Calu3 (cell line): ENCODE results near the gene ITPR2. TPM values are rescaled to one million over a fixed set of nuclear protein-coding genes. Genes with fewer than 3 reads are reported as not detected.

Source experiments
- BruUV-seq: library from RNA; stranded (reverse); fragments of 400-500 nt; replicated peaks from 2 replicates; lab custom pipeline; 2021; lab: Mats Ljungman, UMichigan
- CTCF ChIA-PET: fragments of 300-600 bp; sonication (Branson Sonifier 250); formaldehyde crosslinking; loops from one replicate; lab custom pipeline; 2022; ENCODE audit warnings: antibody characterized with exemption; lab: Charles Lee
- DNase-seq: peaks from one replicate; pipeline ENCODE4 v3.0.0; 2022
- H3K27ac Mint-ChIP-seq: one replicate; pipeline ENCODE4 v1.8.0; 2022; ENCODE audit warnings: mixed read lengths; ENCODE audit not compliant: unreplicated experiment
- H3K27me3 Mint-ChIP-seq: one replicate; pipeline ENCODE4 v1.8.0; 2022; ENCODE audit warnings: mixed read lengths; ENCODE audit not compliant: unreplicated experiment
- H3K36me3 Mint-ChIP-seq: one replicate; pipeline ENCODE4 v1.8.0; 2022; ENCODE audit warnings: mild to moderate bottlenecking, moderate library complexity, mixed read lengths; ENCODE audit not compliant: insufficient read depth, unreplicated experiment
- H3K4me1 Mint-ChIP-seq: one replicate; pipeline ENCODE4 v1.8.0; 2022; ENCODE audit warnings: mild to moderate bottlenecking, low read depth, mixed read lengths; ENCODE audit not compliant: unreplicated experiment
- H3K4me3 Mint-ChIP-seq: one replicate; pipeline ENCODE4 v1.8.0; 2022; ENCODE audit warnings: mild to moderate bottlenecking, low read depth, moderate library complexity, mixed read lengths; ENCODE audit not compliant: unreplicated experiment
- H3K9me3 Mint-ChIP-seq: one replicate; pipeline ENCODE4 v1.8.0; 2022; ENCODE audit warnings: low read depth, mixed read lengths; ENCODE audit not compliant: unreplicated experiment
- intact Hi-C: fragments of 100-400 bp; cut with micrococcal nuclease; formaldehyde crosslinking; loops from one replicate; pipeline ENCODE4 v1.10.0; 2022; ENCODE audit not compliant: unreplicated experiment
- total RNA-seq: library from RNA; stranded (reverse); gene quantifications from 2 replicates; pipeline ENCODE4 v1.2.3, GENCODE V29; 2022
- TF ChIP-seq, protein P1 (sequence below): fragments of 200-600 bp; IDR thresholded peaks from one replicate; pipeline ENCODE4 v1.8.0; 2022; ENCODE audit warnings: antibody characterized with exemption; ENCODE audit not compliant: unreplicated experiment

ITPR2 gene
- total RNA-seq, 1 experiment from 2014 or later = 2.5 TPM

DNA sequence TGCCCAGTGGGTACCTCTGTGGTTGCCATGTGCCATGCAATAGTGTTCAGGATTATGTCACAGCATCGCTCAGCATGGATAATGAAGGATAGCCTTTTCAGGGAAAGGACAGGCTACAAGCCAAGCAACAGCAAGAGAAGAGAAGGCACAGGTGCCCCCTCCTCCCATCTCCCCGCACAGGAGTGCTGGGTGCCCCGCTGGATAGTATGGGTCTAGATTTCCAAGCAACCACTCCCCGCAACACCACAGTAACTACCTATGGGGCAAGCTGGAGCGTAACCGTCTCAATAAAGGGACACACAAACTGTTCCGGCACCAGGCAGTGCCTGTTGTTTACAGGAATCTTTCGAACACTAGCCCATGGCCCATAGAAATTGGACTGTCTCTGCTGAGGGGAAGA lies 222.2 kb downstream of the ITPR2 start:
- TF ChIP-seq, protein P1, sequence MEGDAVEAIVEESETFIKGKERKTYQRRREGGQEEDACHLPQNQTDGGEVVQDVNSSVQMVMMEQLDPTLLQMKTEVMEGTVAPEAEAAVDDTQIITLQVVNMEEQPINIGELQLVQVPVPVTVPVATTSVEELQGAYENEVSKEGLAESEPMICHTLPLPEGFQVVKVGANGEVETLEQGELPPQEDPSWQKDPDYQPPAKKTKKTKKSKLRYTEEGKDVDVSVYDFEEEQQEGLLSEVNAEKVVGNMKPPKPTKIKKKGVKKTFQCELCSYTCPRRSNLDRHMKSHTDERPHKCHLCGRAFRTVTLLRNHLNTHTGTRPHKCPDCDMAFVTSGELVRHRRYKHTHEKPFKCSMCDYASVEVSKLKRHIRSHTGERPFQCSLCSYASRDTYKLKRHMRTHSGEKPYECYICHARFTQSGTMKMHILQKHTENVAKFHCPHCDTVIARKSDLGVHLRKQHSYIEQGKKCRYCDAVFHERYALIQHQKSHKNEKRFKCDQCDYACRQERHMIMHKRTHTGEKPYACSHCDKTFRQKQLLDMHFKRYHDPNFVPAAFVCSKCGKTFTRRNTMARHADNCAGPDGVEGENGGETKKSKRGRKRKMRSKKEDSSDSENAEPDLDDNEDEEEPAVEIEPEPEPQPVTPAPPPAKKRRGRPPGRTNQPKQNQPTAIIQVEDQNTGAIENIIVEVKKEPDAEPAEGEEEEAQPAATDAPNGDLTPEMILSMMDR = no peak
- Mint-ChIP-seq H3K36me3 (no peaks in the 10 kb centered on the region), H3K9me3 (no peaks in the 10 kb centered on the region), H3K4me1 (no peaks in the 10 kb centered on the region), H3K27ac (no peak overlapping the region), H3K27me3 (no peaks in the 10 kb centered on the region), H3K4me3 (no peak overlapping the region)
- BruUV-seq = no TSS peak
- CTCF ChIA-PET = no interaction called here
- intact Hi-C loops = no loop called here
- no peak for DNase-seq

DNA sequence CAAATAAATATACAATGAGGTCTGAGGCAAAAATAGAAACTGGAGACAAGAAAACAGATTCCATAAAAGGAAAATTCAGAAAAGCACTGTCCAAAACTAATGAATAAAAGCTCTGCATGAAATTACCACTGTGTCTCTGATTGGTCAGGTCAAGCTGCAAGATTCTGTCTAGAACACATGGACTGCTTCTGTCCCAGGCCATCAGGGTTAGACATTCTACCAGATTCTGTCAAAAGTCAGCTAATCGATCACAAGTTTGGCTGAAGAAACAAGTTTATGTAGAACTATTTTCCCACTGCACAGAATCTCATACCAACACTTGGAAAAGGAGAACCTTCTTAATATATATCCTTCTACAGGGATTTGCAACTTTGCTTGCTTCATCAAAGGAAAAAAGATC lies 223.0 kb downstream of the ITPR2 start:
- DNase-seq = no peak
- H3K36me3 Mint-ChIP-seq = no peaks in the 10 kb centered on the region
- intact Hi-C loops = no loop called here
- BruUV-seq = no TSS peak
- TF ChIP-seq, protein P1 = no peak
- no peaks in the 10 kb centered on the region for H3K27me3 Mint-ChIP-seq
- H3K4me3 Mint-ChIP-seq = no peak overlapping the region
- H3K4me1 Mint-ChIP-seq = no peaks in the 10 kb centered on the region
- CTCF ChIA-PET = interaction anchor here (0.6 kb wide), 1 partner anchor 554 kb away, joined by 3 read pairs; no protein-coding TSS in a partner anchor
- no peak overlapping the region for H3K27ac Mint-ChIP-seq
- no peaks in the 10 kb centered on the region for H3K9me3 Mint-ChIP-seq

DNA sequence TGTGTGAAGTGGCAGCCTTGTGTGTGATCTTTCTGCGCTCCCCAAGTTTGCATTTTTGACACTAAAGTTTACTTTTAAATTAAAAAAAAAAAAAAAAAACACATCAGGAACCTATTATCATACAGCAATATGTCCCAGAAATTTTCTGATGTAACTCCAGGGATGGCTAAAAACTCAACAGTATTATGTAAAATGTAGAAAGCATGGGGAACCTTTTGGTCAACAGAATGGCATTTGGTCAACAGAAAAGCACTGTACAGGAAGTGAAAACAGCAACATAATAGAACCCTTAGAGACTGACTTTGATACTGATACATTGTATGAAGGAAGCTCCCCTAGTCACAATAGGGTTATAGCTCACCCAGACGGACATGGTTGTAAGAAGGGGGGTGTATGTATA lies 224.3 kb downstream of the ITPR2 start:
- CTCF ChIA-PET = no interaction called here
- H3K27ac Mint-ChIP-seq = no peak overlapping the region
- no peaks in the 10 kb centered on the region for H3K4me1 Mint-ChIP-seq
- H3K36me3 Mint-ChIP-seq = no peaks in the 10 kb centered on the region
- no peaks in the 10 kb centered on the region for H3K27me3 Mint-ChIP-seq
- BruUV-seq = no TSS peak
- no peaks in the 10 kb centered on the region for H3K9me3 Mint-ChIP-seq
- no peak for DNase-seq
- intact Hi-C loops = no loop called here
- no peak overlapping the region for H3K4me3 Mint-ChIP-seq
- TF ChIP-seq, protein P1 = no peak

DNA sequence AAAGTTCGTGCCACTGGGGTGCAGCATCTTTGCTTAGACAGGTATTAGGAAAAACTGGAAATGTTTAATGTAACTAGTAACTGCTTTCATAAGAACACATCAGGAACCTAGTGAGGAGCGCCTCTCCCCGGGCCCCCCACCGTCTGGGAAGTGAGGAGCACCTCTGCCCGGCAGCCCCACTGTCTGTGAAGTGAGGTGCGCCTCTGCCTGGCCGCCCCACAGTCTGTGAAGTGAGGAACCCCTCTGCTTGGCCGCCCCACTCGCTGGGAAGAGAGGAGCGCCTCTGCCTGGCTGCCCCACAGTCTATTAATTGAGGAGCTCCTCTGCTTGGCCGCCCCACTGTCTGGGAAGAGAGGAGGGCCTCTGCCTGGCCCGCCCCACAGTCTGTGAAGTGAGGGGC lies 224.7 kb downstream of the ITPR2 start:
- DNase-seq = no peak
- no TSS peak for BruUV-seq
- no peaks in the 10 kb centered on the region for H3K4me1 Mint-ChIP-seq
- intact Hi-C loops = no loop called here
- H3K4me3 Mint-ChIP-seq = no peak overlapping the region
- TF ChIP-seq, protein P1 = no peak
- H3K27me3 Mint-ChIP-seq = no peaks in the 10 kb centered on the region
- CTCF ChIA-PET = no interaction called here
- H3K36me3 Mint-ChIP-seq = no peaks in the 10 kb centered on the region
- no peak overlapping the region for H3K27ac Mint-ChIP-seq
- H3K9me3 Mint-ChIP-seq = no peaks in the 10 kb centered on the region
